ENCODE results near the gene ATMIN.

ATMIN gene

GRCh38 chr16:81035398-81035974 is at the start of gene ATMIN:
Gene ATMIN, plus strand, starts transcription at chr16:81035842. Its CDS starts 29 bp downstream, at chr16:81035871.
- Histone ChIP-seq H3K27me3 (ENCODE audit: control insufficient read depth, insufficient read depth, low read length) (no peaks in the 10 kb centered on the region), H3K36me3 (ENCODE audit: control insufficient read depth, insufficient read depth, low read length) (no peaks in the 10 kb centered on the region), H3K9ac (ENCODE audit: low read length) (peak within 1 kb of the TSS; percentile 64), H3K9me3 (ENCODE audit: control insufficient read depth, low read length) (no peaks in the 10 kb centered on the region), H3K4me3 (ENCODE audit: low read length) (peak within 1 kb of the TSS; percentile 67), H3K4me1 (ENCODE audit: control insufficient read depth, insufficient read depth, low read length) (peaks cover 6% of the 10 kb centered on the region)

- peaks cover 18% of the 10 kb centered on the region for H3K4me1 ChIP-seq (ENCODE audit: control insufficient read depth, insufficient read depth, low read length)
- no peak overlapping the region for H3K9ac ChIP-seq (ENCODE audit: low read length)
- H3K4me3 ChIP-seq (ENCODE audit: low read length) = no peak overlapping the region
- H3K36me3 ChIP-seq (ENCODE audit: control insufficient read depth, insufficient read depth, low read length) = no peaks in the 10 kb centered on the region
- H3K27me3 ChIP-seq (ENCODE audit: control insufficient read depth, insufficient read depth, low read length) = no peaks in the 10 kb centered on the region
- no peaks in the 10 kb centered on the region for H3K9me3 ChIP-seq (ENCODE audit: control insufficient read depth, low read length)
Measured at GRCh38 chr16:80986557-80986956, 49.1 kb upstream of the ATMIN start.

- Histone ChIP-seq H3K9me3 (ENCODE audit: control insufficient read depth, low read length) (no peaks in the 10 kb centered on the region), H3K36me3 (ENCODE audit: control insufficient read depth, insufficient read depth, low read length) (no peaks in the 10 kb centered on the region), H3K27me3 (ENCODE audit: control insufficient read depth, insufficient read depth, low read length) (no peaks in the 10 kb centered on the region), H3K4me3 (ENCODE audit: low read length) (no peak overlapping the region), H3K9ac (ENCODE audit: low read length) (no peak overlapping the region), H3K4me1 (ENCODE audit: control insufficient read depth, insufficient read depth, low read length) (peaks cover 29% of the 10 kb centered on the region)
Measured at GRCh38 chr16:80988756-80989155, 46.9 kb upstream of the ATMIN start.

- H3K9me3 ChIP-seq (ENCODE audit: control insufficient read depth, low read length) = no peaks in the 10 kb centered on the region
Measured at GRCh38 chr16:80989801-80990200, 45.8 kb upstream of the ATMIN start.

GRCh38 chr16:80990577-80990976 is 45.1 kb upstream of the ATMIN start:
- Histone ChIP-seq H3K36me3 (ENCODE audit: control insufficient read depth, insufficient read depth, low read length) (no peaks in the 10 kb centered on the region), H3K4me3 (ENCODE audit: low read length) (no peak overlapping the region), H3K9ac (ENCODE audit: low read length) (no peak overlapping the region), H3K27me3 (ENCODE audit: control insufficient read depth, insufficient read depth, low read length) (no peaks in the 10 kb centered on the region), H3K9me3 (ENCODE audit: control insufficient read depth, low read length) (no peaks in the 10 kb centered on the region), H3K4me1 (ENCODE audit: control insufficient read depth, insufficient read depth, low read length) (peaks cover 29% of the 10 kb centered on the region)

More at GRCh38 chr16:80989801-80990200, 45.8 kb upstream of the ATMIN start:
- Histone ChIP-seq H3K9ac (ENCODE audit: low read length) (no peak overlapping the region), H3K4me1 (ENCODE audit: control insufficient read depth, insufficient read depth, low read length) (peaks cover 29% of the 10 kb centered on the region), H3K27me3 (ENCODE audit: control insufficient read depth, insufficient read depth, low read length) (no peaks in the 10 kb centered on the region), H3K36me3 (ENCODE audit: control insufficient read depth, insufficient read depth, low read length) (no peaks in the 10 kb centered on the region), H3K4me3 (ENCODE audit: low read length) (no peak overlapping the region)

GRCh38 chr16:80990978-80991377 is 44.7 kb upstream of the ATMIN start:
- no peak overlapping the region for H3K4me3 ChIP-seq (ENCODE audit: low read length)
- H3K36me3 ChIP-seq (ENCODE audit: control insufficient read depth, insufficient read depth, low read length) = no peaks in the 10 kb centered on the region
- no peak overlapping the region for H3K9ac ChIP-seq (ENCODE audit: low read length)
- no peaks in the 10 kb centered on the region for H3K9me3 ChIP-seq (ENCODE audit: control insufficient read depth, low read length)
- no peaks in the 10 kb centered on the region for H3K27me3 ChIP-seq (ENCODE audit: control insufficient read depth, insufficient read depth, low read length)
- H3K4me1 ChIP-seq (ENCODE audit: control insufficient read depth, insufficient read depth, low read length) = peaks cover 29% of the 10 kb centered on the region

- no peaks in the 10 kb centered on the region for H3K9me3 ChIP-seq (ENCODE audit: control insufficient read depth, low read length)
- H3K27me3 ChIP-seq (ENCODE audit: control insufficient read depth, insufficient read depth, low read length) = no peaks in the 10 kb centered on the region
- no peak overlapping the region for H3K9ac ChIP-seq (ENCODE audit: low read length)
- H3K4me1 ChIP-seq (ENCODE audit: control insufficient read depth, insufficient read depth, low read length) = peaks cover 29% of the 10 kb centered on the region
- no peak overlapping the region for H3K4me3 ChIP-seq (ENCODE audit: low read length)
- no peaks in the 10 kb centered on the region for H3K36me3 ChIP-seq (ENCODE audit: control insufficient read depth, insufficient read depth, low read length)
Measured at GRCh38 chr16:80991792-80992430, 43.7 kb upstream of the ATMIN start.

GRCh38 chr16:80992676-80993293 is 42.9 kb upstream of the ATMIN start:
- no peak overlapping the region for H3K4me3 ChIP-seq (ENCODE audit: low read length)
- no peaks in the 10 kb centered on the region for H3K36me3 ChIP-seq (ENCODE audit: control insufficient read depth, insufficient read depth, low read length)
- no peaks in the 10 kb centered on the region for H3K9me3 ChIP-seq (ENCODE audit: control insufficient read depth, low read length)
- H3K4me1 ChIP-seq (ENCODE audit: control insufficient read depth, insufficient read depth, low read length) = peaks cover 30% of the 10 kb centered on the region
- H3K9ac ChIP-seq (ENCODE audit: low read length) = no peak overlapping the region
- no peaks in the 10 kb centered on the region for H3K27me3 ChIP-seq (ENCODE audit: control insufficient read depth, insufficient read depth, low read length)

GRCh38 chr16:80993307-80993706 is 42.3 kb upstream of the ATMIN start:
- no peaks in the 10 kb centered on the region for H3K9me3 ChIP-seq (ENCODE audit: control insufficient read depth, low read length)
- H3K9ac ChIP-seq (ENCODE audit: low read length) = peak overlapping the region; percentile 23
- H3K27me3 ChIP-seq (ENCODE audit: control insufficient read depth, insufficient read depth, low read length) = no peaks in the 10 kb centered on the region
- peaks cover 35% of the 10 kb centered on the region for H3K4me1 ChIP-seq (ENCODE audit: control insufficient read depth, insufficient read depth, low read length)
- H3K4me3 ChIP-seq (ENCODE audit: low read length) = no peak overlapping the region
- H3K36me3 ChIP-seq (ENCODE audit: control insufficient read depth, insufficient read depth, low read length) = no peaks in the 10 kb centered on the region

- H3K4me3 ChIP-seq (ENCODE audit: low read length) = no peak overlapping the region
- H3K4me1 ChIP-seq (ENCODE audit: control insufficient read depth, insufficient read depth, low read length) = peaks cover 35% of the 10 kb centered on the region
- H3K9me3 ChIP-seq (ENCODE audit: control insufficient read depth, low read length) = no peaks in the 10 kb centered on the region
- H3K27me3 ChIP-seq (ENCODE audit: control insufficient read depth, insufficient read depth, low read length) = no peaks in the 10 kb centered on the region
- peak overlapping the region; percentile 23 for H3K9ac ChIP-seq (ENCODE audit: low read length)
- H3K36me3 ChIP-seq (ENCODE audit: control insufficient read depth, insufficient read depth, low read length) = no peaks in the 10 kb centered on the region
Measured at GRCh38 chr16:80993834-80994233, 41.8 kb upstream of the ATMIN start.

- no peak overlapping the region for H3K9ac ChIP-seq (ENCODE audit: low read length)
- H3K36me3 ChIP-seq (ENCODE audit: control insufficient read depth, insufficient read depth, low read length) = no peaks in the 10 kb centered on the region
- no peaks in the 10 kb centered on the region for H3K9me3 ChIP-seq (ENCODE audit: control insufficient read depth, low read length)
- H3K4me1 ChIP-seq (ENCODE audit: control insufficient read depth, insufficient read depth, low read length) = peaks cover 32% of the 10 kb centered on the region
- no peak overlapping the region for H3K4me3 ChIP-seq (ENCODE audit: low read length)
- no peaks in the 10 kb centered on the region for H3K27me3 ChIP-seq (ENCODE audit: control insufficient read depth, insufficient read depth, low read length)
Measured at GRCh38 chr16:80994451-80994850, 41.2 kb upstream of the ATMIN start.

- peak overlapping the region; percentile 23 for H3K4me3 ChIP-seq (ENCODE audit: low read length)
- H3K9ac ChIP-seq (ENCODE audit: low read length) = peak overlapping the region; percentile 26
Measured at GRCh38 chr16:80996688-80997138, 38.9 kb upstream of the ATMIN start.

More at GRCh38 chr16:80996688-80997138, 38.9 kb upstream of the ATMIN start:
- Histone ChIP-seq H3K9me3 (ENCODE audit: control insufficient read depth, low read length) (no peaks in the 10 kb centered on the region), H3K36me3 (ENCODE audit: control insufficient read depth, insufficient read depth, low read length) (no peaks in the 10 kb centered on the region), H3K27me3 (ENCODE audit: control insufficient read depth, insufficient read depth, low read length) (no peaks in the 10 kb centered on the region), H3K4me1 (ENCODE audit: control insufficient read depth, insufficient read depth, low read length) (peaks cover 16% of the 10 kb centered on the region)

All from mucosa of stomach (tissue), 1 donor.